ENCODE results near the gene KCNQ4. TPM values are rescaled to one million over a fixed set of nuclear protein-coding genes. Genes with fewer than 3 reads are reported as not detected.

Gene KCNQ4
- total RNA-seq, 1 donor from 2014 or later = 14.5 TPM

DNA sequence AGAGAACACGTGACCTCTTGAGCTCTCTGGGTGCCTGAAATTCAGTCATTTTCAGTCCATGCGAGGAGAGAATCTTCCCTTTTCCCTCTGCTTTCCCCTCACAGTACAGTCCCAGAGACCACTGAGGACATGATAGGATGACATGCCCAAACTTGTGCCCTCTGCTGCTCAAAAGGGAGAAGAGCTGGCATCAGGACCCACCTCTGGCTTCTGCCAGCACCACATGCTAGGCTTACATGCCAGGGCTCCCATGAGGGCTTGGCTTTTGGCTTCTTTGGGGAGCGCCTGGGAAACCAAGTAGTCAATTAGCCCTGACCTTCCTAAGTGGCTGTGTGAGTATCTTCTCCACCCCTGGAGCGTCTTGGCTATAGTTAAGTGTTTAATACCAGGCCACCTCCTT lies 13.8 kb upstream of the KCNQ4 start:
- Histone ChIP-seq H3K27me3 (no peaks in the 10 kb centered on the region), H3K36me3 (peaks cover 28 to 67% of the 10 kb centered on the region in 2 donors), H3K4me1 (no peaks in the 10 kb centered on the region), H3K9me3 (no peaks in the 10 kb centered on the region), H3K4me3 (no peak overlapping the region), H3K27ac (peak overlapping the region in 1 of 2 donors; percentile 21)
- intact Hi-C loops (cut with DNase I) = loop anchor here (5.0 kb wide), 1 partner anchor 182 kb away; no protein-coding TSS in a partner anchor
- TF ChIP-seq, protein P1, sequence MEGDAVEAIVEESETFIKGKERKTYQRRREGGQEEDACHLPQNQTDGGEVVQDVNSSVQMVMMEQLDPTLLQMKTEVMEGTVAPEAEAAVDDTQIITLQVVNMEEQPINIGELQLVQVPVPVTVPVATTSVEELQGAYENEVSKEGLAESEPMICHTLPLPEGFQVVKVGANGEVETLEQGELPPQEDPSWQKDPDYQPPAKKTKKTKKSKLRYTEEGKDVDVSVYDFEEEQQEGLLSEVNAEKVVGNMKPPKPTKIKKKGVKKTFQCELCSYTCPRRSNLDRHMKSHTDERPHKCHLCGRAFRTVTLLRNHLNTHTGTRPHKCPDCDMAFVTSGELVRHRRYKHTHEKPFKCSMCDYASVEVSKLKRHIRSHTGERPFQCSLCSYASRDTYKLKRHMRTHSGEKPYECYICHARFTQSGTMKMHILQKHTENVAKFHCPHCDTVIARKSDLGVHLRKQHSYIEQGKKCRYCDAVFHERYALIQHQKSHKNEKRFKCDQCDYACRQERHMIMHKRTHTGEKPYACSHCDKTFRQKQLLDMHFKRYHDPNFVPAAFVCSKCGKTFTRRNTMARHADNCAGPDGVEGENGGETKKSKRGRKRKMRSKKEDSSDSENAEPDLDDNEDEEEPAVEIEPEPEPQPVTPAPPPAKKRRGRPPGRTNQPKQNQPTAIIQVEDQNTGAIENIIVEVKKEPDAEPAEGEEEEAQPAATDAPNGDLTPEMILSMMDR (IDR thresholded peaks at IDR 0.05) = no peak
- no peak for DNase-seq (ENCODE audit: low spot score in 2 of 2)

DNA sequence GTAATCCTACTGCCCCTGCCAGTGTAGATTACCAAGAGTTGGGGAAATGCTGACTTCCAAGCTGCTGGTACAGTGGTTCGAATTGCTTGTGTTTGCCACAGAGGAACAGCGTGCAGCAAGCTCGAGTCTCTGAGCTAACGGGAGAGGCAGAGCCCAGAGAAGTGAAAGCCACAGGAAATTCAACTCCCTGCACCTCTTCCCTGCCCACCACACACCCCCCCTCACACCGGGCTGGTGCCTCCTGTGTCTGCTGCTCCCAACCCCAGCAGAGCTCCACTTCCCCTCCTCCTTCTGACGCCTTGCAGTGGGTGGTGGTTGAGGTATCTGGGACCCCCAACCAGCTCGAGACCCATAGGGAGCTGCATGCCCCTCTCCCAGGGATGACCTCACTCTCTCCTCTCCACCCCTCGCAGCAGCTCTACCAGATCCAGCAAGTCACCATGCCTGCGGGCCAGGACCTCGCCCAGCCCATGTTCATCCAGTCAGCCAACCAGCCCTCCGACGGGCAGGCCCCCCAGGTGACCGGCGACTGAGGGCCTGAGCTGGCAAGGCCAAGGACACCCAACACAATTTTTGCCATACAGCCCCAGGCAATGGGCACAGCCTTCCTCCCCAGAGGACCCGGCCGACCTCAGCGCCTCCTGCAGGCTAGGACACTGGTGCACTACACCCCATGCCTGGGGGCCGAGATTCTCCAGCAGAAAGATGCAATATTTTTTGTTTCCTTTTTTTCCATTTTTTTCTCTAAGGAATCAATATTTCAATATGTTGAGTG lies 13.1 kb upstream of the KCNQ4 start:
- intact Hi-C loops (cut with DNase I) = loop anchor here (5.0 kb wide), 1 partner anchor 182 kb away; no protein-coding TSS in a partner anchor
- Histone ChIP-seq H3K4me3 (no peak overlapping the region), H3K27ac (peak overlapping the region in 1 of 2 donors; percentile 21), H3K4me1 (no peaks in the 10 kb centered on the region), H3K27me3 (no peaks in the 10 kb centered on the region), H3K36me3 (peaks cover 22 to 60% of the 10 kb centered on the region in 2 donors), H3K9me3 (no peaks in the 10 kb centered on the region)
- TF ChIP-seq, protein P1 (IDR thresholded peaks at IDR 0.05) = no peak
- DNase-seq (ENCODE audit: low spot score in 2 of 2) = no peak

- TF ChIP-seq, protein P1 (IDR thresholded peaks at IDR 0.05) = no peak
- Histone ChIP-seq H3K36me3 (peaks cover 5 to 47% of the 10 kb centered on the region in 2 donors), H3K4me3 (no peak overlapping the region), H3K27me3 (no peaks in the 10 kb centered on the region), H3K4me1 (no peaks in the 10 kb centered on the region), H3K9me3 (no peaks in the 10 kb centered on the region), H3K27ac (no peak overlapping the region)
- intact Hi-C loops (cut with DNase I) = loop anchor here (5.0 kb wide), 1 partner anchor 180 kb away; no protein-coding TSS in a partner anchor
- DNase-seq (ENCODE audit: low spot score in 2 of 2) = peak in 1 of 2 donors; percentile 35
Measured at GRCh38 chr1:40772146-40772955, 11.2 kb upstream of the KCNQ4 start.

- no peak for DNase-seq (ENCODE audit: low spot score in 2 of 2)
- intact Hi-C loops (cut with DNase I) = loop anchor here (1.0 to 5.0 kb wide), 3 partner anchors 47 to 178 kb away; no protein-coding TSS in a partner anchor
Measured at GRCh38 chr1:40773748-40774265, 9.8 kb upstream of the KCNQ4 start.

More at GRCh38 chr1:40773748-40774265, 9.8 kb upstream of the KCNQ4 start:
- Histone ChIP-seq H3K4me1 (no peaks in the 10 kb centered on the region), H3K27ac (peak overlapping the region in 1 of 2 donors; percentile 46), H3K9me3 (no peaks in the 10 kb centered on the region), H3K4me3 (no peak overlapping the region), H3K27me3 (no peaks in the 10 kb centered on the region), H3K36me3 (peaks cover 0 to 33% of the 10 kb centered on the region in 2 donors)
- TF ChIP-seq, protein P1 (IDR thresholded peaks at IDR 0.05) = no peak

All from ascending aorta (tissue), 2 donors.